A549 treated with GW870086 at 1 μM for 4 hours (cell line): ENCODE results near the gene DMAP1. TPM values are rescaled to one million over a fixed set of nuclear protein-coding genes. Genes with fewer than 3 reads are reported as not detected.

Experiments
- total RNA-seq: library from RNA; stranded (reverse); fragments of 200-300 nt; extraction: Qiagen RNA extraction; gene quantifications from 5 replicates; pipeline ENCODE4 v1.2.3, GENCODE V29; 2022; ENCODE audit warnings: low read depth

Gene DMAP1
- 20.5 to 22.6 TPM (median 21.8 TPM) in 5 replicates for total RNA-seq

GRCh38 chr1:44213222-44214112 is at the start of gene DMAP1:
Gene DMAP1, plus strand, starts transcription at chr1:44213471. Its CDS starts 283 bp downstream, at chr1:44213754.

Other genes starting within 250 kb of the DMAP1 start
- gene DPH2, start 243.5 kb upstream of the DMAP1 start, total RNA-seq, result 34.7 to 38.6 TPM (median 37.1 TPM) in 5 replicates
- 106 to 172 TPM (median 147 TPM) in 5 replicates for gene ATP6V0B, start 238.5 kb upstream of the DMAP1 start, total RNA-seq
- 48.8 to 72.3 TPM (median 68.3 TPM) in 5 replicates for gene B4GALT2, start 234.3 kb upstream of the DMAP1 start, total RNA-seq
- 7.0 to 9.5 TPM (median 7.9 TPM) in 5 replicates for gene CCDC24, start 221.9 kb upstream of the DMAP1 start, total RNA-seq
- gene SLC6A9, start 182.0 kb upstream of the DMAP1 start, total RNA-seq, result 12.2 to 17.9 TPM (median 15.7 TPM) in 5 replicates
- 0.57 to 0.67 TPM (median 0.63 TPM) in 5 replicates for gene KLF17, start 94.7 kb upstream of the DMAP1 start, total RNA-seq
- gene KLF18, start 71.8 kb upstream of the DMAP1 start, total RNA-seq, result not detected in 5 replicates
- 51.3 to 63.8 TPM (median 56.2 TPM) in 5 replicates for gene ERI3, start 141.8 kb downstream of the DMAP1 start, total RNA-seq
- gene RNF220, start 191.8 kb downstream of the DMAP1 start, total RNA-seq, result 56.2 to 62.0 TPM (median 58.4 TPM) in 5 replicates